GM21447 (cell line): ENCODE results near the gene NRL.
"Not testable (repeated sequence)": the region's sequence is repeated elsewhere in the genome, so short reads cannot be mapped to it uniquely, and the experiment has no call there.

ENCODE experiments used
- ATAC-seq: cut with Tn5 transposase; IDR thresholded peaks from one replicate; pipeline ENCODE4 v1.9.1; 2021; ENCODE audit not compliant: unreplicated experiment

The NRL gene

DNA sequence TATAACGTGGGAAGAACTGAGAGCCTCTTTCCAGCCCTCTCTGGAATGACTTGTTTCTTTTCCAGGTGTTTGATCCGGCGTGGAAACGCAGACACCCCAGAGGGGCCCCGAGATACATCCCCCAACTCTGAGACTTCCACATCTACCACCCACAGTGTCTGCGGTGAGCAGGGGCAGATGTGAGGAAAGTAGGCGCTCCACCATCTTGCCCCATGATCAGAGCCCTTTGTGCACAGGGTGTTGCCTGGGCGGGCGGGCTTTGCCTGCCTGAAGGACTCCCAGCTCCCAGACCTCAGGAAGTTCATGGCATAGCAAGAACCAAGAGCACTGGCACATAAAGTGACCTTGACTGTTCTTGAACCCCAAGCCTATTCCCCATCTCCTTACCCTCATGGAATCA, 60.1 kb downstream of the NRL start:
- ATAC-seq: no peak

DNA sequence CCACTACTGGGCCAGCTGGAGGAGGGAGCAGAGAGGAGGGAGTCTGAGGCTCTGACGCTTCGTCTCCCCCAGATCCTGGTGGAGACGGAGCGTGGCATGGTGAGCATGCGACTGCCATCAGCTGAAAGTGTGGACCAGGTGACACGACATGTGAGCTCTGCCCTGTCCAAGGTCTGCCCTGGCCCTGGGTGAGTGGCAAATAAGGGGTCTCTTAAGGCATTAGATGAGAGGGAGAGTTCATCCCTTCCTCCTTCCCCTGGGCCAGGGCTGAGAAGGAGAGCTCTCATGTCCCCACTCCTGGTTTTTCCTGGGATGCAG, 60.5 kb downstream of the NRL start:
- no peak for ATAC-seq

DNA sequence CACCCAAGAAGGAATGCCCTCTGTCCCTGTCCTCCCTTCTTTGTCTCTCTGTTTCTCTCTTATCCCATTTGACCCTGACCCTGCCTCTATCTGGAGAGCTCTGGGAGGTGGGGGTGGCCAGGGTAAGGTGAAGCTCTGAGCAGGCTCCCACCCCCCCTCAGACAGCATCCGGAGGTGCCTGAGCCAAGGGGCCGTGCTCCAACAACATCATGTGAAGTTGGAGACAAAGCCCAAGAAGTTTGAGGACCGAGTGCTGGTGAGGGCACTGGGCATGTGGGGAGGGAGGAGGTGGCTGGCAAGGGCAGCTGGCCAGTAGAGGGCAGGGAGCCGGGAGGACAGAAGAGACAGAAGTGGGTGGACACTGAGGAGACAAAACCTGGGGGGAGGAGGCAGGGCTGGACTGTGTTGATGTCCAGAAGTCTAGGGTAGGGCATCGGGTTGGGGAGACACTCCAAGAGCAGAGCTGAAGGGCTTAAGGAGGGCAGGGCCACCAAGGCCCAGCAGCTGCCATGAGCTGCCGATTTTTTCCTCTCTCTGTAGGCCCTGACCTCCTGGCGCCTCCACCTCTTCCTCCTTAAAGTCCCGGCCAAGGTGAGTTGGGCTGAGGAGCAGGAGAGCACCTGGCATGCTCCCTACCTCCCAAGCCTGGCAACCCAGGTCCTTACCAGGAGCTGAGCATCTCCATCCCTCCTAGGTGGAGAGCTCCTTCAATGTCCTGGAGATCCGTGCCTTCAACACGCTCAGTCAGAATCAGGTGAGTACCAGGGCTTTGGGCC, 61.0 kb downstream of the NRL start:
- no peak for ATAC-seq

DNA sequence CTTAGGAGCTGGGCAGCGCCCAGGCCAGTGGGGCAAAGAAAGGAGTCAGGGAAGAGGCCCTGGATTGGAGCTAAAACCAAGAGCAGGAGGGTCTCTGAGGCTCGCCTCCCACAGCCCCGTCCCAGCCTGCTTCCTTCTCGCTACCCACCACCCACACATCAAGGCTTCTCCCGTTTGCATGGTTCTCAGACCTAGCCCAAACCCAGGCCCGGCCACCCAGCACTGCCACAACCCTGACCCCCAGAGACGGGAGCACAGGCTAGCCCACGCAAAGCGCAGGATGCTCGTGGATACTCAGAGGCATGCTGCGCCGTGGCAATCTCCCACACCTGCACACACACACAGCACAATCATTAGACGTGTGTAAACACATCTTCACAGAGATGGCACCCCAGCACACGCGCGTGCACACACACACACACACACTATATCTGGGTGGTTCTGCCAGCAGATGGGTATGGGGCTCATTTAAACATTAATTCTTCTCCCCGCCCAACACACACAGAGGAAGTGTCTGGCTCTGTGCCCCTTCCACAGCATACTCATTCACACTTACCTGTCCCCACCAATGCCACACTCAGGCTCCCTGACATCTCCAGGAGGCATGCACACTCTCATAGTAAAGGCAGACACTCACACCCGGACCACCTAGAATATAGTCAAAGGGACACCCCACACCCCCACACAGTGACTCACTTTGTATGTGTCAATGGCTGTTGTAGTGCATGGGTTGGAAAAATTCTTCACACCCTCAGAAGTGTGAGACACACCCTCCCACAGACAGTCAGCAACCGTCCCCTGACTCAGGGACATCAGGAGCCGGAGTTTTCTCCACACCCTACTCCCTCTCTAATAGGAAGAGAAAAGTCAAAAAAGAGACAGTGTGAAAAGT, 61.8 kb downstream of the NRL start:
- no peak for ATAC-seq

DNA sequence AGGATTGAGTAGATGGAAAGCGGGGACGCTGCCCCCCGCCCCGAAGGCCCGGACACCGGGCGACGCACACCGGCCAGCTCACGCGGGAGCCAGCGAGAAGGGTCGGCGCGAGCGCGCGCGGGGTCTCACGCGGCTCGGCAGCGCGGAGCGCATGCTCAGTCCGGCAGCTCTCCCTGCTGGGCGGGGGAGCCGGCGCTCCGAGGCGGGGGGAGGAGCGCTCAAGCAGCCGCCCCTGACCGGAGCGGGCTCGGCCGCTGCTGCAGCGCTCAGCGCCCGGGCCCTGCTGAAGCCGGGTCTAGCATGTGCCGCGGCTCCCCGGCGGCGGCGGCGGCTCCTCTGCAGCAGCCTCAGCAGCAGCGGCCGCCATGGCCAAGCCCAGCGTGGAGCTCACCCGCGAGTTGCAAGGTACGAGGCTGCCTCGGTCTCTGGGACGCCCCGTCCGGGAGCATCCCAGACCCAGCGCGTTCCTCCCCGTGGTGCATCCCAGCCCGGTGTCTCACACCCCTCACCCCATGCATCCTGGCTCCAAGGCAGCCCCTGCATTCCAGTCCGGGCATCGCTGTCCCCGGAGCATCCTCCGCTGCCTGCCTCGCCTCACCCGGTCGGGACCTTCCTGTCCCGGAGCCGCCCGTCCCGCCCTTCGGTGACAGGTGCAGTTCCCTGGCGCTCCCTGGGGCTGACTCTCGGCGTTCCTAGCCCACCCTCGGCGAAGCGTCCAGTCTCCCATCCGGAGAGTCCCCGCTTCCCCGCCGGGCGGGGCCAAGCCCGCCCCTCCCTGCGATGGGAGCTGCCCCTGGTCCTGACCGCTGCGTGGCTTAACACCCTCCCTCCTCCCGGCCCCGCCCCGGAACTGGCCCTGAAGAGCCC, 62.7 kb downstream of the NRL start, which contains the start of gene CARMIL3:
TSS of gene CARMIL3 (plus strand) at position 221 of the 867 bp plus-strand sequence. CDS start at position 366, 145 bp downstream.
- ATAC-seq: peak; percentile 67

DNA sequence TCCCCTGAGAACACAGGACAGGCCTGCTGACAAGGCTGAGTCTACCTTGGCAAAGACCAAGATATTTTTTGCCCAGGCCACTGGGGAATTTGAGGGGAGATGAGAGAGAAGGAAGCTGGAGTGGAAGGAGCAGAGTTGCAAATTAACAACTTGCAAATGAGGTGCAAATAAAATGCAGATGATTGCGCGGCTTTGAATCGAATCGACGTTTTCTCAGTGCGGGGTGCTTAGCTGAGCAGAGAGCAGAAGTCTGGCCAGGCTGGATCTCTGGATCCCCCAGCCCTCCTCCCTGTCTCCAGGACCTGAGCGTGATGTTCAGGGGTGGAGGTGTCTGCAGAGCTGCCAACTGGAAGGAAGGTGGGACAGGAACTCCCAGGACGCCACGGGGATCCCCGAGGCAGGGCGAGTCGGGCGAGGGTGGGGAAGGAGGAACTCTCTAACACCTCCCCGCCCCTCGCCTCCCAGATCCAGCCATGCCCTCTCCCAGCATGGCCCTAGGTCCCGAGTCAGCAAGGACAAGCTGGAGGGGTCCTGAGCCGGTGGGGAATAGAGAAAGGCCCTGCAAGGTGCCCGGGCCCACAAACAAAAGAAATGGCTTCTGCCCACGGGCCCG, 63.5 kb downstream of the NRL start:
- ATAC-seq: no peak

DNA sequence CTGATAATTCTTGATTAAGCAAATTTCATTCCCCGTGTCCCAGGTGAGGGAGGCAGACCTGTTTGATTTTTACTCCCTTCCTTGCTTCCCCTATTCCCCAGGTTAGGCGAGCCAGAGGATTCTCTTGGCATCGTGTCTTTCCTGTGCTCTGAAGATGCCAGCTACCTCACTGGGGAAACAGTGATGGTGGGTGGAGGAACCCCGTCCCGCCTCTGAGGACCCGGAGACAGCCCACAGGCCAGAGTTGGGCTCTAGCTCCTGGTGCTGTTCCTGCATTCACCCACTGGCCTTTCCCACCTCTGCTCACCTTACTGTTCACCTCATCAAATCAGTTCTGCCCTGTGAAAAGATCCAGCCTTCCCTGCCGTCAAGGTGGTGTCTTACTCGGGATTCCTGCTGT, 64.0 kb downstream of the NRL start:
- not testable (repeated sequence) for ATAC-seq

DNA sequence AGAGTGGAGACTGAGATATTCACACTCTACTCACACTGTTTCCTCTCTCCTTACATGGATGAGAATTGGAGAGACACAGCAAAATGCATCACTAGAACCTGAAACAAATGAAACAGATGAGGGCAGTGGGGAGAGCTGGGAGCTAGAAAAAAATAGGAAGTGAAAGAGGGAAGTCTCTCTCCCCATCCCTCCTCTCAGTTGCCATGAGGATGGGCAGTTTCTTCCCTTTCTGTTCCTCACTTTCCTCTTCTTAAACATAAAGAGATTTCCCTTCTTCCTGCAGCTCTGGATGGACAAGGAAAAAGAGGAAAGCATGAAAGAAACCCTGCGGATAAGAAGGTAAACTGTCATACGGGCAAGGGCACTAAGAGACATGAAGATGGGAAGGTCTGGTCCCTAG, 65.7 kb downstream of the NRL start:
- ATAC-seq: not testable (repeated sequence)

DNA sequence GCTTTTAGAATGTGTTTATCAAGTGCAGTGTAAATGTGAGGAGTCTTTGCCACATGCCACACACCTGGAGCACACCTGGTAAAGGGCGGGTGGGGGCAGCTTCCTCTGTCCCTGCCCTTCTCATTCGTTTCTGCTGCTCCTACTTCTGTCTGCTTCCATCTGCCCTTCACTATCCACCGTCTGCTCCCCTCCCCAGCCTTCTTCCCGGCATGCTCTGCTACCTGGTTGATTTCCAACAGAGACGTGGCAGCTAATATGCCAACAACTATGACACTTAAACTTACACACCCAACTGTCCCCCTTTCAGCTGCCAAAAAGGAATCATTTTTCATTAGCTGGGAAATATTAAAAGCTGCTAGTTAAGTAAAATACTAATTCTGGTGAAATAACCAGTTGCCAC, 72.0 kb downstream of the NRL start:
- no peak for ATAC-seq

DNA sequence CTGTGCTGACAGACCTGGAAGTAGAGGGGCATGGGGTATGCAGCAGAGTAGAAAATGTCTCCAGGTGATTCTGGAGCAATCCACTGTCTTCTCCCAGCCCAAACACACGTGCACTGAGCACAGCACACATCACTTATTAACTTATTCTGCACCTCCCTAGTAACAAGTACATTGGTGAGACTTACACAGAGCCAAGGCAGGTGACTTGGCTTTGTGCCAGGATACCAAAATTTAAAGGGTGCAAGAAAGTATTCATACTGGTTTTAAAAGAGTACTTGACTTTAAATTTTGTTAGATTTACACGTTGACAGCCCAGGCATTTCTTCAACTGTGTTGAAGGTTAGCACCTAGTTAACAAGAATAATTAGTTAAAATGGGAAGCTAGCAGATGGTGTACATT, 74.1 kb downstream of the NRL start:
- no peak for ATAC-seq

DNA sequence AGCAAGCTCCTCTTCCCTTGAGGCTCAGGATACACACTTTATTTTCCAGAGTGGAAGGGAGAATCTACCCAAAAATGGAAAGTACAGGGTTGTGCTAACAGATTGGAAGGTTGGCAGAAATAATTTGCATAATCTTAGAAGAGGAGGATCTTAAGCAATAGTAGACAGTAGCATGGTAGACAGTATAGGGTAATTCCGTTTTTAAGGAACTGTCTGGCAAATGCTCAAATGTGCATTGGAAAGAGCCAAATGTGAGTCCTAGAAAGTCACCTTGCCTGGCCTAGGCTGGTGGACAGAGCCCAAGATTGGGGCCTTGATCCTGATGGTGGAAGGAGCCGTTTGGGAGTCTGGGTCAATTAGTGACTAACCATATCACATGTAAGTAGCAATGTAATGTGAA, 76.1 kb downstream of the NRL start:
- ATAC-seq: no peak

DNA sequence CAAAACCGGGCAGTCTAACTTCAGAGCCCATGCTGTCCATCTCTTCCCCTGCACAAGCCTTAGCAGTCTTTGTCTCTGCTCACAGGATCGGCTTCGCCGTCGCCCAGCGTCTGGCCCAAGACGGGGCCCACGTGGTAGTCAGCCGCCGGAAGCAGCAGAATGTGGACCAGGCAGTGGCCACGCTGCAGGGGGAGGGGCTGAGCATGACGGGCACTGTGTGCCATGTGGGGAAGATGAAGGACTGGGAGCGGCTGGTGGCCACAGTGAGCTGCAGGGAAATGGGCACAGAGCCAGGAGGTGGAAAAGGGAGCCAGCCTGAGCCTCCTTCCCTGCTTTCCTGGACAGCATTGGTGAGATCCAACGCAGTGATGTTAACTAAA, 77.1 kb downstream of the NRL start:
- no peak for ATAC-seq

DNA sequence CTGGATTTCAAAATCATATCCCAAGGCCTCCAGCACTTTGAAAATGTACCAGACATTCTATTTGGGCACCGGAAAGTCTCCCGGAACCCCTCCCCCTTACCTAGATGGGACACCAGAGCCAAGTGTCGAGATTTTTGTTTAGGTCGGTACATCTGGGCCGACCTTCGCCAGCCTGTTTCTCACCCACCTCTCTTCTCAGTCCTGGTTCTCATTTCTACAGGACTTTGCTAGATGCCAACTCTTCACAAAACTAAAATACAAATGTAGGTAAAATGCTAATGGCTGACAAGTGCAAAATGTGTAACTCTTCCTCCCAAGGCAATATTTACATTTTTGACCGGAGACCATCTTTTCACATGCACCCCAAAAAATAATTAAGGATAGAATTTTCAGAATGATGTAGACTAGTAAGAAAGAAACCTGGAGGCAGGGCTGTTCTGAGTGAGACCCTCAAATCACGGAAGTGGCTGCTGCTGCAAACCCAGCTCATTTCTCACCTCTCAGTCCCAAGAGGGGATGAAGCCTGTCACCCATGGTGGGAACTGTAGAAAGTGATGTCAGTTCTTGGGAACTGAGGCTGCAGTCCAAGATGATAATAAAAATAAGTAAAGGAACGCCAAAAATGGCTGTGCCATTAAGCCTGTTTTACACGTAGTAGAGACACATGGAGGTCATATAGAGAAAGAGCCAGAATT, 77.6 kb downstream of the NRL start:
- peak; percentile 13 for ATAC-seq

DNA sequence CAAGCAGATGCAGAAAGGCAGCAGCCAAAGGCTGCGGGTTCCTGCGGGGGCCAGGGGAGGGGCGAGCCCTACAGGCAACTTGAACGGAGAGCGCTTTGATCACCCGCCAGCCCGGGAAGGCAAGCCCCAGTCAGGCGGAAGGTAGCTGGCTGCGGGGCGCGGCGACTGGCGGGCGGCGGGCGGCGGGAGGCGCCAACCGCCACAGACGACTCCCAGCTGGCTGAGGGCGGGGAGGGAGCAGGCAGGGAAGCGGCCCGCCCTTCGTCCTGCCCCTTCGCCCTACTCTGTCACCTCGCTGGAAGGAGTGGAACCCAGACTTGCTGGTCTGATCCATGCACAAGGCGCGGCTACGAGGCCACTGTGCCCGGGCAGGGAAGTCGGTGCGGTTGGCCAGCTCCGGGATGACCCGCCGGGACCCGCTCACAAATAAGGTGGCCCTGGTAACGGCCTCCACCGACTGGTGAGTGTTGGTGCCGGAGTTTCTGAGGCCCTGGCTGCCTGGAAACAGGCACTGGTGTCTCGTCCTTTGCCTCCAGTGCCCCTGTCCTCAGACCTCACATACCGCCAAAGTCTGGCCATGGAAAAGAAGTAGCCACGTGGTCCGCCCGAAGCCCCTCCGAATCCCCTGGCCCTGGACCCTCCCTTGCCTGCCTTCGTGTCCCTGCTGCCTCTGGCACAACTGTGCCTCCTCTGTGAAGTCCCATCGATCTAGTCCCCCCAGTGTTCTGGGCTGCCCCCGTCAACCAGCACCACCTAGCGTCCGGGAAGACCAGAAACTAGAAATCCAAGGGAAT, 78.4 kb downstream of the NRL start:
- ATAC-seq: peak; percentile 82

DNA sequence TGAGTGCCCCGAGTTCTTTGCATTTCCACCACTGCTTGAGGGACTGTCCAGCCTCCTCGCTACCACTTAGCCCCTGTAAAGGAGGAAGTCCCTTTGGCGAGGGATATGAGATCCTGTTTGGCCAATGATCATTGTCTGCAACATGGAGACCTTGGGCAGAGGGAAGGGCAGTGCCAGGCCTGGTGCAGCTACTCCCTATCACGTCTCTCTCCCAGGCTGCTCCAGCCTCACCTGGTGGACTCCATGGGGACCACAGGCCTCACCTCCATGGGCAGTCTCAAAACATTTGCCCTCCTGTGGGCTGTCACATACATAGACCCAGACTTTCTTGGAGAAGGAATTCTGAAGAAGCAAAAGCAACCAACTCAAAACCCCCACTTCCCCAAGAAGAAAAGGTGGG, 79.0 kb downstream of the NRL start:
- ATAC-seq: not testable (repeated sequence)

DNA sequence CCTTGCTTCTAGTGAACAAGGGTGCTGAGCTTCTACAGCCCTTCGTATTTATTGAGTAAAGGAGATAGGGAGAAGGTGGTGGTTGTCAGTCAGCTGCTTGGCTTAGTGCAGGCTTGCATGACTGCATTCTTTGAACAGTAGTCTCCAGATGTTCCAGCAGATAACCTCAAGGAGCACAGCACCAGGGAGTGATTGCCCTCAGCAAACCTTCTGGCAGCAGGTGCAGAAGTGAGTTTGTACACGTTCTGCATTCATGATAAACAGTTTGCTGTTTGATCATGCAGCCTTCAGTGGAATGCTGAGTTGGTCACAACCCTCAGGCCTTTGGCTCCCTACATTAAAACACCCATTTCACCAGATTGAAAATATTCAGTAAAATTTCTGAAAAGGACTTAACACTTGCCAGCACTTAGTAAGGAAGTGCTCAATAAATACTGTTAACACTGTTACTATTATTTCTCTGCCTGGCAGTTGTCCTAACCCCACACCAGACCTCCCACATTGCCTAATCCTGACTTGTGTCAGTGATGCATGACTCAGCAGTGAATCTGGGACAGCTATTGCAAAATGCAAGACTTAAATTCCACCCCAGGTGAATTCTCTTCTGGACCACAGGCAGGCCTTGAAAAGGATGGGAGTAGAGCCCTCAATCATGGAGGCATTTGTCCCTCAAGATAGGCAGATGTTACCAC, 81.9 kb downstream of the NRL start:
- ATAC-seq: no peak

DNA sequence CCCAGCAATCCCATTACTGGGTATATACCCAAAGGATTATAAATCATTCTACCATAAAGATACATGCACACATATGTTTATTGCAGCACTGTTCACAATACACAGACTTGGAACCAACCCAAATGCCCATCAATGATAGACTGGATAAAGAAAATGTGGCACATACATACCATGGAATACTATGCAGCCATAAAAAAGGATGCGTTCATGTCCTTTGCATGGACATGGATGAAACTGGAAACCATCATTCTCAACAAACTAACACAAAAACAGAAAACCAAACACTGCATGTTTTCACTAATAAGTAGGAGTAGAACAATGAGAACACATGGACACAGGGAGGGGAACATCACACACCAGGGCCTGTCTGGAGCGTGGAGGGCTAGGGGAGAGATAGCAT, 83.4 kb downstream of the NRL start:
- not testable (repeated sequence) for ATAC-seq

DNA sequence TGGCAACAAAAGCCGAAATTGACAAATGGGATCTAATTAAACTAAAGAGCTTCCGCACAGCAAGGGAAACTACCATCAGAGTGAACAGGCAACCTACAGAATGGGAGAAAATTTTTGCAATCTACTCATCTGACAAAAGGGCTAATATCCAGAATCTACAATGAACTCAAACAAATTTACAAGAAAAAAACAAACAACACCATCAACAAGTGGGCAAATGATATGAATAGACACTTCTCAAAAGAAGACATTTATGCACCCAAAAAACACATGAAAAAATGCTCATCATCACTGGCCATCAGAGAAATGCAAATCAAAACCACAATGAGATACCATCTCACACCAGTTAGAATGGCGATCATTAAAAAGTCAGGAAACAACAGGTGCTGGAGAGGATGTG, 85.1 kb downstream of the NRL start:
- ATAC-seq: not testable (repeated sequence)
